Measurements from ENCODE around the gene ADAMTS12. TPM values are rescaled to one million over a fixed set of nuclear protein-coding genes. Genes with fewer than 3 reads are reported as not detected.

Gene ADAMTS12
- polyA plus RNA-seq, 3 donors, result not detected

DNA sequence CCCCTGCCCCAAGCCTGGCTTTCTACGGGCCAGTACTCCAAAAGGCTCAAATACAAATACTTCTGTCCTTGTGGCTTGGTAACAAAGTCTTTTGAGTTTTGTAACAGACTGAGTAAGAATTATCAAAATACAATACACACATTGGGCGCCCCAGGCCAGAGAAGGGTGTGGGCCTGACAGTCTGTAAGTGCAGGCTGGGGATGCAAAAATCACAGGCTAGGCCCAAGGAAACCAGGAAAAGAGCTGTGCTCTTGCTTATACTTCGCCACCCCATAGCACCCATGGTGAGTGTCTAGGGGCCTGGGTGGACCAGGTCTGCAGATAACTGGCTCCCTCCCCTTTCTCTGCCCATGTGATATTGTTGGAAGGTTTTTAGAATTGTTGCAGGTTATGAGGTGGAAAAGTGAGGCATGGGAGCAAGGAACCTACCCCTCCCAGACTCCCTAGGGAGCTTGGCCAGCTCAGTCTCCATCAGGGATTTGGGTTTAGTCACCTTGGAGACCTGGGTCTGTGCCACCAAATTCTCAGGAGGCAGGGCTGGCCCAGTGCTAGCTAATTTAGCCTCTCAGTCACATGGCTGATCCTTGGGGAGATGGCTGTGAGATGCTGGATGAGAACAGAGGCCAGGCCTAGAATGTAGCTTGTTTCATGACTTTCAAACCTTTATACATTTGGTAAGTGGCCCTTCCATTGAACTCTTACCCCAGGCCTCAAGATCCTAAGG lies 378.2 kb downstream of the ADAMTS12 start:
- Mint-ChIP-seq H3K27me3 (ENCODE audit: low read depth in 3 of 3) (peaks cover 1 to 7% (median 3%) of the 10 kb centered on the region in 3 donors), H3K4me3 (no peak overlapping the region)
- no CpG with 5 or more reads among the region's 3 CpGs for WGBS (ENCODE audit: insufficient coverage)

DNA sequence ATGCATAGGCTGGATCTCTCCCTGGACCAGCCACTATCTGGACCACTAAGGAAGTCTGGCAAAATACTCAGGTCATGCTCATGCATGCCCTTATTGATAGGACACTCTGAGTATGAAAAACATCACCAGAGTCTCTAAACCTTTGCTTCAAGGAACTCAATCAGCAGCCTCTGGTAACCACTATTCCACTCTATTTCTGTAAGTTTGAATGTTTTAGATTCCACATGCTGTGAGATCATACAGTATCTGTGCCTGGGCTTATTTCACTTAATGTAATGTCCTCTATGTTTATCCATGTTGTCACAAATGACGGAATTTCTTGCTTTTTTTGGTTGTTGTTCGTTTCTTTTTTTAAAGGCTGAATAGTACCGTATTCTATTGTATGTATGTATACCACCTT lies 382.8 kb downstream of the ADAMTS12 start:
- no peak overlapping the region for H3K4me2 ChIP-seq (replicated peaks; ENCODE audit: extremely low read depth, low read length, poor library complexity, severe bottlenecking)
- TF ChIP-seq, protein P1, sequence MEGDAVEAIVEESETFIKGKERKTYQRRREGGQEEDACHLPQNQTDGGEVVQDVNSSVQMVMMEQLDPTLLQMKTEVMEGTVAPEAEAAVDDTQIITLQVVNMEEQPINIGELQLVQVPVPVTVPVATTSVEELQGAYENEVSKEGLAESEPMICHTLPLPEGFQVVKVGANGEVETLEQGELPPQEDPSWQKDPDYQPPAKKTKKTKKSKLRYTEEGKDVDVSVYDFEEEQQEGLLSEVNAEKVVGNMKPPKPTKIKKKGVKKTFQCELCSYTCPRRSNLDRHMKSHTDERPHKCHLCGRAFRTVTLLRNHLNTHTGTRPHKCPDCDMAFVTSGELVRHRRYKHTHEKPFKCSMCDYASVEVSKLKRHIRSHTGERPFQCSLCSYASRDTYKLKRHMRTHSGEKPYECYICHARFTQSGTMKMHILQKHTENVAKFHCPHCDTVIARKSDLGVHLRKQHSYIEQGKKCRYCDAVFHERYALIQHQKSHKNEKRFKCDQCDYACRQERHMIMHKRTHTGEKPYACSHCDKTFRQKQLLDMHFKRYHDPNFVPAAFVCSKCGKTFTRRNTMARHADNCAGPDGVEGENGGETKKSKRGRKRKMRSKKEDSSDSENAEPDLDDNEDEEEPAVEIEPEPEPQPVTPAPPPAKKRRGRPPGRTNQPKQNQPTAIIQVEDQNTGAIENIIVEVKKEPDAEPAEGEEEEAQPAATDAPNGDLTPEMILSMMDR (IDR thresholded peaks at IDR 0.05), result no peak
- peaks cover 5 to 26% (median 18%) of the 10 kb centered on the region in 7 donors for H3K9me3 Mint-ChIP-seq
- H3K27ac ChIP-seq (ENCODE audit: low read depth in 1 of 2, low read length in 2 of 2), result no peak overlapping the region
- no peak overlapping the region for H2AFZ ChIP-seq (ENCODE audit: insufficient read depth, low read depth, low read length, poor library complexity, severe bottlenecking)
- H3K4me1 Mint-ChIP-seq, result no peaks in the 10 kb centered on the region
- no peaks in the 10 kb centered on the region for H3K36me3 Mint-ChIP-seq
- no peaks in the 10 kb centered on the region for H4K20me1 ChIP-seq (ENCODE audit: insufficient read depth, low read length)
- H3K27me3 Mint-ChIP-seq (ENCODE audit: low read depth in 3 of 3), result peaks cover 2 to 3% (median 2%) of the 10 kb centered on the region in 3 donors
- H3K79me2 ChIP-seq (ENCODE audit: insufficient read depth, low read length), result no peaks in the 10 kb centered on the region
- DNase-seq, result no peak
- H3K9ac ChIP-seq (ENCODE audit: insufficient read depth, low read length, poor library complexity, severe bottlenecking), result no peak overlapping the region
- H3K36me3 ChIP-seq (replicated peaks in 1 of 2; ENCODE audit: control insufficient read depth in 1 of 2, insufficient read depth in 2 of 2, low read length in 2 of 2), result no peaks in the 10 kb centered on the region
- no peak overlapping the region for H3K27ac Mint-ChIP-seq
- intact Hi-C loops (cut with micrococcal nuclease), result no loop called here
- no peaks in the 10 kb centered on the region for H3K27me3 ChIP-seq (ENCODE audit: control insufficient read depth in 2 of 2, insufficient read depth in 2 of 2, low read length in 2 of 2)
- no peak overlapping the region for H3K4me3 Mint-ChIP-seq
- no CpG with 5 or more reads among the region's 3 CpGs for WGBS (ENCODE audit: insufficient coverage)
- no peaks in the 10 kb centered on the region for H3K4me1 ChIP-seq (ENCODE audit: control insufficient read depth in 1 of 2, insufficient read depth in 2 of 2, low read length in 2 of 2)
- no peak overlapping the region for H3K4me3 ChIP-seq (replicated peaks in 1 of 3; ENCODE audit: low read depth in 2 of 3, low read length in 3 of 3)
- peaks cover 6 to 12% of the 10 kb centered on the region in 2 donors for H3K9me3 ChIP-seq (replicated peaks in 1 of 2; ENCODE audit: control insufficient read depth in 1 of 2, insufficient read depth in 1 of 2, low read length in 2 of 2)

More for the DNA sequence above, 378.2 kb downstream of the ADAMTS12 start:
- H3K27me3 ChIP-seq (ENCODE audit: control insufficient read depth in 2 of 2, insufficient read depth in 2 of 2, low read length in 2 of 2), result no peaks in the 10 kb centered on the region
- H3K4me1 ChIP-seq (ENCODE audit: control insufficient read depth in 1 of 2, insufficient read depth in 2 of 2, low read length in 2 of 2), result no peaks in the 10 kb centered on the region
- H4K20me1 ChIP-seq (ENCODE audit: insufficient read depth, low read length), result no peaks in the 10 kb centered on the region
- H3K27ac ChIP-seq (ENCODE audit: low read depth in 1 of 2, low read length in 2 of 2), result no peak overlapping the region
- intact Hi-C loops (cut with micrococcal nuclease), result no loop called here
- Mint-ChIP-seq H3K4me1 (no peaks in the 10 kb centered on the region), H3K9me3 (peaks cover 9 to 47% (median 22%) of the 10 kb centered on the region in 7 donors), H3K36me3 (no peaks in the 10 kb centered on the region), H3K27ac (no peak overlapping the region)
- H3K36me3 ChIP-seq (replicated peaks in 1 of 2; ENCODE audit: control insufficient read depth in 1 of 2, insufficient read depth in 2 of 2, low read length in 2 of 2), result no peaks in the 10 kb centered on the region
- H2AFZ ChIP-seq (ENCODE audit: insufficient read depth, low read depth, low read length, poor library complexity, severe bottlenecking), result no peak overlapping the region
- H3K79me2 ChIP-seq (ENCODE audit: insufficient read depth, low read length), result no peaks in the 10 kb centered on the region
- no peak overlapping the region for H3K4me3 ChIP-seq (replicated peaks in 1 of 3; ENCODE audit: low read depth in 2 of 3, low read length in 3 of 3)
- H3K4me2 ChIP-seq (replicated peaks; ENCODE audit: extremely low read depth, low read length, poor library complexity, severe bottlenecking), result no peak overlapping the region
- TF ChIP-seq, protein P1 (IDR thresholded peaks at IDR 0.05), result no peak
- H3K9ac ChIP-seq (ENCODE audit: insufficient read depth, low read length, poor library complexity, severe bottlenecking), result no peak overlapping the region
- DNase-seq, result no peak
- peaks cover 12 to 25% of the 10 kb centered on the region in 2 donors for H3K9me3 ChIP-seq (replicated peaks in 1 of 2; ENCODE audit: control insufficient read depth in 1 of 2, insufficient read depth in 1 of 2, low read length in 2 of 2)

Measured in CD14-positive monocyte (primary cell).